ENCODE results near the gene HCN4.
"Not testable (repeated sequence)": the region's sequence is repeated elsewhere in the genome, so short reads cannot be mapped to it uniquely, and the experiment has no call there.

Gene HCN4

GRCh38 chr15:73368301-73369136 lies at the start of gene HCN4:
TSS of gene HCN4 (minus strand) at chr15:73368958. CDS start at chr15:73368270, 688 bp downstream.
- TF ChIP-seq ZFX (IDR thresholded peaks at IDR 0.05; ENCODE audit: borderline replicate concordance) (no peak), CTCF (IDR thresholded peaks at IDR 0.05) (no peak)
- no peak within 1 kb of the TSS for H3K27ac ChIP-seq

- TF ChIP-seq ZFX (IDR thresholded peaks at IDR 0.05; ENCODE audit: borderline replicate concordance): no peak
- no peak for TF ChIP-seq CTCF (IDR thresholded peaks at IDR 0.05)
- H3K27ac ChIP-seq: no peak overlapping the region
Observed at GRCh38 chr15:73414876-73415275, 46.1 kb upstream of the HCN4 start.

- H3K27ac ChIP-seq: no peak overlapping the region
- TF ChIP-seq CTCF (IDR thresholded peaks at IDR 0.05): no peak
- no peak for TF ChIP-seq ZFX (IDR thresholded peaks at IDR 0.05; ENCODE audit: borderline replicate concordance)
Observed at GRCh38 chr15:73403171-73403570, 34.4 kb upstream of the HCN4 start.

GRCh38 chr15:73400222-73400621 lies 31.5 kb upstream of the HCN4 start:
- not testable (repeated sequence) for H3K27ac ChIP-seq

GRCh38 chr15:73398861-73399260 lies 30.1 kb upstream of the HCN4 start:
- TF ChIP-seq CTCF (IDR thresholded peaks at IDR 0.05): no peak
- no peak for TF ChIP-seq ZFX (IDR thresholded peaks at IDR 0.05; ENCODE audit: borderline replicate concordance)
- no peak overlapping the region for H3K27ac ChIP-seq

GRCh38 chr15:73397461-73397860 lies 28.7 kb upstream of the HCN4 start:
- no peak overlapping the region for H3K27ac ChIP-seq
- no peak for TF ChIP-seq CTCF (IDR thresholded peaks at IDR 0.05)
- no peak for TF ChIP-seq ZFX (IDR thresholded peaks at IDR 0.05; ENCODE audit: borderline replicate concordance)

- TF ChIP-seq ZFX (IDR thresholded peaks at IDR 0.05; ENCODE audit: borderline replicate concordance) (no peak), CTCF (IDR thresholded peaks at IDR 0.05) (no peak)
- H3K27ac ChIP-seq: no peak overlapping the region
Observed at GRCh38 chr15:73395671-73396070, 26.9 kb upstream of the HCN4 start.
